OCI-LY3 (cell line): ENCODE measurements around the gene GLCE.

Experiments used
- EZH2phosphoT487 ChIP-seq: fragments of 200-600 bp; shearing (Covaris generic); IDR thresholded peaks from 2 replicates; pipeline ENCODE4 v1.6.1; 2018; ENCODE audit warnings: antibody characterized with exemption, mixed run types, low read depth
- TF ChIP-seq, protein P1 (sequence below): fragments of 200-600, 300-600 bp; sonication (generic); IDR thresholded peaks from 2 replicates; pipeline ENCODE4 v1.5.1; 2014; ENCODE audit warnings: antibody characterized with exemption, low read length, low read depth

GRCh38 chr15:69272139-69272538 lies 111.7 kb downstream of the GLCE start:
- TF ChIP-seq, protein P1, sequence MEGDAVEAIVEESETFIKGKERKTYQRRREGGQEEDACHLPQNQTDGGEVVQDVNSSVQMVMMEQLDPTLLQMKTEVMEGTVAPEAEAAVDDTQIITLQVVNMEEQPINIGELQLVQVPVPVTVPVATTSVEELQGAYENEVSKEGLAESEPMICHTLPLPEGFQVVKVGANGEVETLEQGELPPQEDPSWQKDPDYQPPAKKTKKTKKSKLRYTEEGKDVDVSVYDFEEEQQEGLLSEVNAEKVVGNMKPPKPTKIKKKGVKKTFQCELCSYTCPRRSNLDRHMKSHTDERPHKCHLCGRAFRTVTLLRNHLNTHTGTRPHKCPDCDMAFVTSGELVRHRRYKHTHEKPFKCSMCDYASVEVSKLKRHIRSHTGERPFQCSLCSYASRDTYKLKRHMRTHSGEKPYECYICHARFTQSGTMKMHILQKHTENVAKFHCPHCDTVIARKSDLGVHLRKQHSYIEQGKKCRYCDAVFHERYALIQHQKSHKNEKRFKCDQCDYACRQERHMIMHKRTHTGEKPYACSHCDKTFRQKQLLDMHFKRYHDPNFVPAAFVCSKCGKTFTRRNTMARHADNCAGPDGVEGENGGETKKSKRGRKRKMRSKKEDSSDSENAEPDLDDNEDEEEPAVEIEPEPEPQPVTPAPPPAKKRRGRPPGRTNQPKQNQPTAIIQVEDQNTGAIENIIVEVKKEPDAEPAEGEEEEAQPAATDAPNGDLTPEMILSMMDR, result no peak
- TF ChIP-seq EZH2phosphoT487, result no peak
